Measurements from ENCODE around the gene PMFBP1.

The PMFBP1 gene

GRCh38 chr16:72172105-72173034 lies at the start of gene PMFBP1:
Gene PMFBP1, minus strand, starts transcription at chr16:72172155. Its CDS starts 947 bp downstream, at chr16:72171208.
- DNase-seq, result no peak

- DNase-seq, result no peak
Observed at GRCh38 chr16:72221630-72222024, 49.7 kb upstream of the PMFBP1 start.

GRCh38 chr16:72220875-72221629 lies 49.1 kb upstream of the PMFBP1 start:
- DNase-seq, result no peak

- DNase-seq, result no peak
Observed at GRCh38 chr16:72219282-72219681, 47.3 kb upstream of the PMFBP1 start.

GRCh38 chr16:72216767-72217166 lies 44.8 kb upstream of the PMFBP1 start:
- DNase-seq, result no peak

- DNase-seq, result no peak
Observed at GRCh38 chr16:72214821-72215220, 42.9 kb upstream of the PMFBP1 start.

GRCh38 chr16:72211110-72211509 lies 39.2 kb upstream of the PMFBP1 start:
- no peak for DNase-seq

GRCh38 chr16:72210555-72210954 lies 38.6 kb upstream of the PMFBP1 start:
- DNase-seq, result no peak

GRCh38 chr16:72210072-72210471 lies 38.1 kb upstream of the PMFBP1 start:
- DNase-seq, result no peak

- DNase-seq, result no peak
Observed at GRCh38 chr16:72206299-72206698, 34.3 kb upstream of the PMFBP1 start.

- DNase-seq, result no peak
Observed at GRCh38 chr16:72203401-72203800, 31.4 kb upstream of the PMFBP1 start.

- DNase-seq, result no peak
Observed at GRCh38 chr16:72202014-72202413, 30.1 kb upstream of the PMFBP1 start.

GRCh38 chr16:72201387-72201786 lies 29.4 kb upstream of the PMFBP1 start:
- DNase-seq, result no peak

GRCh38 chr16:72199761-72200337 lies 27.9 kb upstream of the PMFBP1 start:
- DNase-seq, result no peak

- no peak for DNase-seq
Observed at GRCh38 chr16:72198771-72199201, 26.8 kb upstream of the PMFBP1 start.

- no peak for DNase-seq
Observed at GRCh38 chr16:72198021-72198711, 26.2 kb upstream of the PMFBP1 start.

GRCh38 chr16:72197545-72197944 lies 25.6 kb upstream of the PMFBP1 start:
- DNase-seq, result no peak

- DNase-seq, result no peak
Observed at GRCh38 chr16:72195609-72196008, 23.7 kb upstream of the PMFBP1 start.

GRCh38 chr16:72191551-72191950 lies 19.6 kb upstream of the PMFBP1 start:
- no peak for DNase-seq

- DNase-seq, result no peak
Observed at GRCh38 chr16:72189865-72190371, 18.0 kb upstream of the PMFBP1 start.

GRCh38 chr16:72188541-72188940 lies 16.6 kb upstream of the PMFBP1 start:
- no peak for DNase-seq

GRCh38 chr16:72187551-72187950 lies 15.6 kb upstream of the PMFBP1 start:
- no peak for DNase-seq

GRCh38 chr16:72182976-72183375 lies 11.0 kb upstream of the PMFBP1 start:
- DNase-seq, result no peak

All from NCI-H2081 treated with DMSO at 0.1 percent for 48 hours (cell line).